Measurements from ENCODE around the gene SLC6A15. TPM values are rescaled to one million over a fixed set of nuclear protein-coding genes. Genes with fewer than 3 reads are reported as not detected.

SLC6A15 gene
- total and polyA plus RNA-seq, 2 of the 8 experiments (the other 6 are each of a cell fraction or from before 2014, with no cell fraction given): 3.1 to 42.0 TPM

GRCh38 chr12:84877340-84877739 lies 35.3 kb downstream of the SLC6A15 start:
- Histone ChIP-seq H4K91ac (replicated peaks; ENCODE audit: insufficient read length, low read length) (no peak overlapping the region), H3K79me1 (ENCODE audit: low read depth, low read length) (no peaks in the 10 kb centered on the region), H3K18ac (ENCODE audit: extremely low read depth, low read length) (no peak overlapping the region), H4K5ac (ENCODE audit: insufficient read length, low read depth, low read length) (no peak overlapping the region), H3K14ac (ENCODE audit: insufficient read length) (no peak overlapping the region), H2AK5ac (ENCODE audit: low read depth, low read length) (no peak overlapping the region), H3K9ac (replicated peaks in 1 of 4; ENCODE audit: extremely low read depth in 1 of 4, low read depth in 3 of 4, low read length in 3 of 4) (no peak overlapping the region), H3K27ac (ENCODE audit: low read depth, low read length) (no peak overlapping the region), H4K20me1 (replicated peaks in 1 of 2; ENCODE audit: control insufficient read depth in 1 of 2, insufficient read depth in 2 of 2, low read length in 2 of 2) (no peaks in the 10 kb centered on the region), H3K36me3 (ENCODE audit: control insufficient read depth in 2 of 4, insufficient read depth in 4 of 4, low read length in 3 of 4) (no peaks in the 10 kb centered on the region), H3K23me2 (ENCODE audit: low read depth, low read length) (no peaks in the 10 kb centered on the region), H3K56ac (replicated peaks; ENCODE audit: insufficient read length, low read depth, low read length) (no peak overlapping the region), H2BK15ac (ENCODE audit: low read length) (no peak overlapping the region), H3K23ac (ENCODE audit: insufficient read length) (no peak overlapping the region), H3K27me3 (replicated peaks in 1 of 4; ENCODE audit: control insufficient read depth in 3 of 4, extremely low read depth in 1 of 4, insufficient read depth in 3 of 4, low read length in 3 of 4) (no peaks in the 10 kb centered on the region), H4K8ac (ENCODE audit: extremely low read depth, insufficient read depth, low read length) (no peak overlapping the region), H2BK5ac (ENCODE audit: low read depth, low read length) (no peak overlapping the region), H3K9me3 (ENCODE audit: insufficient read depth in 2 of 2, low read depth in 1 of 2, low read length in 1 of 2) (no peaks in the 10 kb centered on the region), H3K4me1 (replicated peaks in 1 of 4; ENCODE audit: control insufficient read depth in 3 of 4, insufficient read depth in 4 of 4, low read length in 3 of 4) (no peaks in the 10 kb centered on the region), H3K4me2 (ENCODE audit: insufficient read depth in 1 of 2, low read depth in 2 of 2, low read length in 2 of 2) (no peak overlapping the region), H3K79me2 (ENCODE audit: control insufficient read depth in 1 of 2, insufficient read depth in 2 of 2, low read length in 2 of 2) (no peaks in the 10 kb centered on the region), H2BK120ac (replicated peaks; ENCODE audit: low read depth, low read length) (no peak overlapping the region), H2BK20ac (ENCODE audit: low read length) (no peak overlapping the region), H3K4ac (replicated peaks; ENCODE audit: insufficient read length, low read depth, low read length) (no peak overlapping the region), H3K4me3 (ENCODE audit: extremely low read depth in 1 of 4, insufficient read depth in 2 of 4, low read depth in 3 of 4, low read length in 4 of 4) (no peak overlapping the region), H2BK12ac (ENCODE audit: low read depth, low read length) (no peak overlapping the region), H2AFZ (ENCODE audit: low read length) (no peak overlapping the region)
- ChIA-PET POLR2A (ENCODE audit: partially characterized antibody) (interaction anchor here (1.2 kb wide), 1 partner anchor 154 kb away, joined by 3 read pairs; no protein-coding TSS in a partner anchor), CTCF (ENCODE audit: partially characterized antibody) (interaction anchor here (0.7 to 3.6 kb wide), 7 partner anchors 12 to 179 kb away, joined by 3 to 50 read pairs (median 3); no protein-coding TSS in a partner anchor)
- DNase-seq (ENCODE audit: low read depth in 1 of 2, low spot score in 2 of 2) (no peak), FAIRE-seq (no peak)
- 79% methylated on average over 2 of the region's 2 CpGs; no CpG with 5 or more reads in 1 of the 2 experiments for WGBS, 2 experiments (ENCODE audit: extremely low coverage in 1 of 2, insufficient coverage in 1 of 2, insufficient read length in 1 of 2, insufficient replicate concordance in 2 of 2, low coverage in 1 of 2, low lambda C conversion rate in 2 of 2, missing lambda C conversion rate in 1 of 2)
- no peak for TF ChIP-seq EGR1 (IDR thresholded peaks at IDR 0.05; ENCODE audit: borderline replicate concordance, low read depth, low read length)
- TF ChIP-seq RXRA (IDR thresholded peaks at IDR 0.05; ENCODE audit: insufficient read depth, low read depth, low read length): no peak
- TF ChIP-seq CEBPB (IDR thresholded peaks at IDR 0.05; ENCODE audit: low read depth, low read length): no peak
- no peak for TF ChIP-seq CTBP2 (IDR thresholded peaks at IDR 0.05; ENCODE audit: borderline replicate concordance, insufficient read depth, insufficient read length, low read length)
- TF ChIP-seq NRF1 (IDR thresholded peaks at IDR 0.05; ENCODE audit: low read depth, low read length): no peak
- no peak for TF ChIP-seq SP1 (IDR thresholded peaks at IDR 0.05; ENCODE audit: low read depth, low read length)
- no peak for TF ChIP-seq TAF7 (optimal IDR thresholded peaks at IDR 0.05; ENCODE audit: borderline replicate concordance, low read depth, low read length)
- no peak for TF ChIP-seq RFX5 (IDR thresholded peaks at IDR 0.05; ENCODE audit: borderline replicate concordance, low read depth, low read length)
- no peak for TF ChIP-seq CTCF (IDR thresholded peaks at IDR 0.05; ENCODE audit: control extremely low read depth in 1 of 3, insufficient read depth in 1 of 3, low read depth in 1 of 3, low read length in 3 of 3)
- no peak for TF ChIP-seq HDAC2 (IDR thresholded peaks at IDR 0.05; ENCODE audit: borderline replicate concordance in 1 of 2, low read depth in 2 of 2, low read length in 2 of 2)
- no peak for TF ChIP-seq SIN3A (conservative IDR thresholded peaks at IDR 0.05 in 1 of 2, IDR thresholded peaks at IDR 0.05 in 1 of 2; ENCODE audit: low read depth in 1 of 2, low read length in 2 of 2)
